HG03558 (cell line): ENCODE data around the gene TLK1.

Experiments used
- ATAC-seq: cut with Tn5 transposase; IDR thresholded peaks from one replicate; pipeline ENCODE4 v1.9.1; 2021; ENCODE audit warnings: moderate number of reproducible peaks; ENCODE audit not compliant: unreplicated experiment; ENCODE audit errors: extremely low read depth

The TLK1 gene

GRCh38 chr2:170971071-170971470, 189.6 kb downstream of the TLK1 start:
- no peak for ATAC-seq

GRCh38 chr2:170969872-170970496, 190.7 kb downstream of the TLK1 start:
- ATAC-seq = no peak

GRCh38 chr2:170969030-170969429, 191.7 kb downstream of the TLK1 start:
- ATAC-seq = no peak

GRCh38 chr2:170968205-170969003, 192.3 kb downstream of the TLK1 start:
- ATAC-seq = no peak

- ATAC-seq = no peak
Observed at GRCh38 chr2:170967553-170967952, 193.1 kb downstream of the TLK1 start.

GRCh38 chr2:170966648-170967396, 193.9 kb downstream of the TLK1 start:
- ATAC-seq = no peak

- no peak for ATAC-seq
Observed at GRCh38 chr2:170965446-170966225, 195.1 kb downstream of the TLK1 start.

GRCh38 chr2:170963386-170963785, 197.3 kb downstream of the TLK1 start:
- no peak for ATAC-seq

- no peak for ATAC-seq
Observed at GRCh38 chr2:170953941-170954340, 206.8 kb downstream of the TLK1 start.

- ATAC-seq = peak; percentile 75
Observed at GRCh38 chr2:170950221-170950761, 210.4 kb downstream of the TLK1 start.

GRCh38 chr2:170949415-170949814, 211.3 kb downstream of the TLK1 start:
- ATAC-seq = no peak

GRCh38 chr2:170944545-170944944, 216.1 kb downstream of the TLK1 start:
- no peak for ATAC-seq

GRCh38 chr2:170943596-170943995, 217.1 kb downstream of the TLK1 start:
- no peak for ATAC-seq

- no peak for ATAC-seq
Observed at GRCh38 chr2:170943041-170943440, 217.7 kb downstream of the TLK1 start.

- no peak for ATAC-seq
Observed at GRCh38 chr2:170942615-170943014, 218.1 kb downstream of the TLK1 start.
